MM.1S (cell line): ENCODE data around the gene SLC17A9.

Experiments used
- DNase-seq: peaks from one replicate; pipeline ENCODE4 v3.0.0-alpha.2; 2015
- H2AFZ ChIP-seq: fragments of 300-600 bp; sonication (generic); 2 replicates; pipeline ENCODE4 v1.6.0; 2016; ENCODE audit warnings: antibody characterized with exemption, low read length
- H3F3A ChIP-seq: fragments of 300-600 bp; sonication (generic); 2 replicates; pipeline ENCODE4 v1.6.1; 2016; ENCODE audit warnings: mild to moderate bottlenecking, antibody characterized with exemption, low read length, moderate library complexity, mixed read lengths; ENCODE audit not compliant: insufficient read depth
- H3K27ac ChIP-seq: fragments of 300-600 bp; sonication (generic); 2 replicates; pipeline ENCODE4 v1.5.1; 2016; ENCODE audit warnings: mild to moderate bottlenecking, low read length
- H3K27me3 ChIP-seq: fragments of 300-600 bp; sonication (generic); replicated peaks from 2 replicates; pipeline ENCODE4 v1.6.0; 2016; ENCODE audit warnings: low read length; ENCODE audit not compliant: insufficient read depth
- H3K36me3 ChIP-seq: fragments of 300-600 bp; sonication (generic); replicated peaks from 2 replicates; pipeline ENCODE4 v1.6.1; 2016; ENCODE audit warnings: mild to moderate bottlenecking, low read length, mixed read lengths; ENCODE audit not compliant: insufficient read depth
- H3K4me1 ChIP-seq: fragments of 300-600 bp; sonication (generic); 2 replicates; pipeline ENCODE4 v1.6.1; 2016; ENCODE audit warnings: low read length, mixed read lengths
- H3K4me2 ChIP-seq: fragments of 300-600 bp; sonication (generic); 2 replicates; pipeline ENCODE4 v1.6.0; 2016; ENCODE audit warnings: low read depth, low read length
- H3K4me3 ChIP-seq: fragments of 300-600 bp; sonication (generic); 2 replicates; pipeline ENCODE4 v1.5.1; 2016; ENCODE audit warnings: low read length, mixed read lengths
- H3K79me2 ChIP-seq: fragments of 300-600 bp; sonication (generic); 2 replicates; pipeline ENCODE4 v1.6.1; 2016; ENCODE audit warnings: mixed run types, low read length, mixed read lengths
- H3K9ac ChIP-seq: fragments of 300-600 bp; sonication (generic); 2 replicates; pipeline ENCODE4 v1.6.1; 2016; ENCODE audit warnings: low read length, mixed read lengths
- H3K9me2 ChIP-seq: fragments of 300-600 bp; sonication (generic); replicated peaks from 2 replicates; pipeline ENCODE4 v1.6.1; 2016; ENCODE audit warnings: mild to moderate bottlenecking, low read length, mixed read lengths; ENCODE audit not compliant: insufficient read depth
- H3K9me3 ChIP-seq: fragments of 300-600 bp; sonication (generic); replicated peaks from 2 replicates; pipeline ENCODE4 v1.6.1; 2016; ENCODE audit warnings: mild to moderate bottlenecking, low read length, mixed read lengths; ENCODE audit not compliant: insufficient read depth
- H4K20me1 ChIP-seq: fragments of 300-600 bp; sonication (generic); 2 replicates; pipeline ENCODE4 v1.6.1; 2016; ENCODE audit warnings: mild to moderate bottlenecking, low read length, moderate library complexity, mixed read lengths; ENCODE audit not compliant: insufficient read depth
- EZH2 ChIP-seq: fragments of 300-600 bp; sonication (generic); optimal IDR thresholded peaks from 2 replicates; pipeline ENCODE3; 2017; ENCODE audit warnings: low read depth, mild to moderate bottlenecking, antibody characterized with exemption, low read length, mixed read lengths
- EZH2phosphoT487 ChIP-seq: fragments of 300-600 bp; sonication (generic); IDR thresholded peaks from 2 replicates; pipeline ENCODE4 v1.6.1; 2018; ENCODE audit warnings: antibody characterized with exemption, low read length
- TF ChIP-seq, protein P1 (sequence below): fragments of 300-600 bp; sonication (generic); IDR thresholded peaks from 2 replicates; pipeline ENCODE4 v1.5.1; 2016; ENCODE audit warnings: antibody characterized with exemption, low read length, mixed read lengths

The SLC17A9 gene

GRCh38 chr20:63008541-63009044 lies 56.1 kb downstream of the SLC17A9 start:
- Histone ChIP-seq H3K27me3 (peaks cover 49% of the 10 kb centered on the region), H2AFZ (no peak overlapping the region), H3K9me3 (no peaks in the 10 kb centered on the region), H3K79me2 (no peaks in the 10 kb centered on the region), H3K4me2 (peak overlapping the region; percentile 86; the same call in 1 of the 2 replicates), H3K36me3 (no peaks in the 10 kb centered on the region), H3K4me1 (peaks cover 17% of the 10 kb centered on the region), H4K20me1 (no peaks in the 10 kb centered on the region), H3K9ac (no peak overlapping the region), H3K9me2 (no peaks in the 10 kb centered on the region), H3K4me3 (peak overlapping the region; percentile 73), H3K27ac (no peak overlapping the region), H3F3A (peaks cover 26% of the 10 kb centered on the region)
- no peak for DNase-seq
- TF ChIP-seq EZH2 (no peak), EZH2phosphoT487 (no peak)
- TF ChIP-seq, protein P1, sequence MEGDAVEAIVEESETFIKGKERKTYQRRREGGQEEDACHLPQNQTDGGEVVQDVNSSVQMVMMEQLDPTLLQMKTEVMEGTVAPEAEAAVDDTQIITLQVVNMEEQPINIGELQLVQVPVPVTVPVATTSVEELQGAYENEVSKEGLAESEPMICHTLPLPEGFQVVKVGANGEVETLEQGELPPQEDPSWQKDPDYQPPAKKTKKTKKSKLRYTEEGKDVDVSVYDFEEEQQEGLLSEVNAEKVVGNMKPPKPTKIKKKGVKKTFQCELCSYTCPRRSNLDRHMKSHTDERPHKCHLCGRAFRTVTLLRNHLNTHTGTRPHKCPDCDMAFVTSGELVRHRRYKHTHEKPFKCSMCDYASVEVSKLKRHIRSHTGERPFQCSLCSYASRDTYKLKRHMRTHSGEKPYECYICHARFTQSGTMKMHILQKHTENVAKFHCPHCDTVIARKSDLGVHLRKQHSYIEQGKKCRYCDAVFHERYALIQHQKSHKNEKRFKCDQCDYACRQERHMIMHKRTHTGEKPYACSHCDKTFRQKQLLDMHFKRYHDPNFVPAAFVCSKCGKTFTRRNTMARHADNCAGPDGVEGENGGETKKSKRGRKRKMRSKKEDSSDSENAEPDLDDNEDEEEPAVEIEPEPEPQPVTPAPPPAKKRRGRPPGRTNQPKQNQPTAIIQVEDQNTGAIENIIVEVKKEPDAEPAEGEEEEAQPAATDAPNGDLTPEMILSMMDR = no peak

DNA sequence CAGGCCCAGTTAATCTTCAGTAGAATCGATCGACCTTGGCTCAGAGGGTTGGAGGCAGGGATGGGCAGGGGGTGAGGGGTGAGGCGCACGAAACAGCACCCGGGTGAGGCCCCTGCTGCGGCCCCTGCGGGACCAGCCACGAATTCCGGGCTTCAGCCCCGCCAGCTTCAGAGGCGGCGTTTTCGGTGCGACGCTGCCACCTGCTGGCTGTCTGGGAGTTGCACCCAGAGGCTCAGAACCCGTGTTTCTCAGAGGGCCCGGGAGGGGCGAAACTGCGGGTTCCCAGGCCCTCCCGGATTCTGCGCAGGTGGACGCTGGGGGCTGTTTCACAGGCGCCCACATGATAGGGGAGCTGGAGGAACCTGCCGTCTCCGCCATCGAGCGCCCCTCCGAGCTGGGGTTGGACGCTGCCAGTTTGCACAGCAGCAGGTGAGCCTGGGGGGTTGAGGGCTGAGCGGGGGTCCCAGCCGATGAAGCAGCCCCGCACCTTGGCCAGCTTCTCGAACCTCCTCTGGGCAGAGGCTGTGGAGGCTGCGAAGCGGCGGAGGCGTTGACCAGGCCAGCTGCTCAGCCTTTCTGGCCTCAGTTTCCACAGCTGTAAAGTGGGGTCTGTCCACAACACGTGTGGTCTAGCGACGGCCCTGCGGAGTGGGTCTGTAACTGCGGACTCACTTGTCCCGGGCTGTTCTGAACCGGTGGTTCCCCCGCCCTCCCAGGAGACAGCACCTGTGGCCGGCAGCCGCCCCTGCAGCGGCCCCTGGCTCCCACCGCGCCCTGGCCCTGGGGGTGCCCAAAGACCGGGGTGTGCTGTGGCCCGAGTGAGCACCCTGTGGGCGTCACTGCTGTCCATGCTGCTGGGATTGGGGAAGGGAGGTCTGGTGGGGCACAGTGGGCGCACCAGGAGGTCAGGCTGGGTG lies 56.8 kb downstream of the SLC17A9 start:
- H3K9me3 ChIP-seq = no peaks in the 10 kb centered on the region
- peak; percentile 87 for DNase-seq
- peak overlapping the region; percentile 63 for H3K9ac ChIP-seq
- no peaks in the 10 kb centered on the region for H3K36me3 ChIP-seq
- H3K79me2 ChIP-seq = peaks cover 3% of the 10 kb centered on the region; the same call in 1 of the 2 replicates
- H3F3A ChIP-seq = peaks cover 26% of the 10 kb centered on the region
- no peaks in the 10 kb centered on the region for H3K9me2 ChIP-seq
- H3K27ac ChIP-seq = peak overlapping the region; percentile 80; the same call in 1 of the 2 replicates
- no peak for TF ChIP-seq EZH2
- TF ChIP-seq, protein P1 = peak; percentile 90
- TF ChIP-seq EZH2phosphoT487 = no peak
- peak overlapping the region; percentile 49 for H2AFZ ChIP-seq
- peaks cover 48% of the 10 kb centered on the region for H3K27me3 ChIP-seq
- H3K4me2 ChIP-seq = peak overlapping the region; percentile 86
- no peaks in the 10 kb centered on the region for H4K20me1 ChIP-seq
- H3K4me3 ChIP-seq = peak overlapping the region; percentile 73
- peaks cover 17% of the 10 kb centered on the region for H3K4me1 ChIP-seq

GRCh38 chr20:63009988-63010769 lies 57.7 kb downstream of the SLC17A9 start:
- Histone ChIP-seq H3K4me1 (peaks cover 17% of the 10 kb centered on the region), H3K9ac (peak overlapping the region; percentile 63)
- peak; percentile 89 for DNase-seq

More at GRCh38 chr20:63009988-63010769, 57.7 kb downstream of the SLC17A9 start:
- H2AFZ ChIP-seq = peak overlapping the region; percentile 49
- H3K27me3 ChIP-seq = peaks cover 44% of the 10 kb centered on the region
- peaks cover 26% of the 10 kb centered on the region for H3F3A ChIP-seq
- no peaks in the 10 kb centered on the region for H3K9me2 ChIP-seq
- H3K79me2 ChIP-seq = peaks cover 3% of the 10 kb centered on the region; the same call in 1 of the 2 replicates
- TF ChIP-seq EZH2phosphoT487 (no peak), EZH2 (no peak)
- TF ChIP-seq, protein P1 = no peak
- no peaks in the 10 kb centered on the region for H3K36me3 ChIP-seq
- H3K27ac ChIP-seq = peak overlapping the region; percentile 80; the same call in 1 of the 2 replicates
- peak overlapping the region; percentile 73 for H3K4me3 ChIP-seq
- peak overlapping the region; percentile 86 for H3K4me2 ChIP-seq
- no peaks in the 10 kb centered on the region for H3K9me3 ChIP-seq
- no peaks in the 10 kb centered on the region for H4K20me1 ChIP-seq
